ENCODE data around the gene PPP2R5C.

DNA sequence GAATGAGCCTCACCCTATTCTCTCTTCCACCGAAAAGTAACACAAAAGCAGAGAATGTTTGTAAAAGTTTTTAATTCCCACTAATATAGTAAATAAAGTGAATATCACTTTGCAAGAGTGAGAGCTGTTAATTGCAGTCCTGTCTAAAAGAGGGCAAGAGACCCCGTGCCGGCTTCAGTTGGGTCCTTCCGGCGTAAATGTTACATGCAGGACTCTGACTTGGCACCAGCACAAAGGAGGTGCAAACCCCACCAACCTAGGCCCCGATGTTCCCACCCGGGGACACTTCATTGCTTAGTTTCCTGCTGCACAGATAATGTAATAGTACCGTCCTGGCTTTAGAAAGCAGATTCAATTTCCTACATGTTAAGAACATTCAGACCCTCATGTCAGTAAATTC is 136.9 kb downstream of the PPP2R5C start:
- TF ChIP-seq POLR2A (IDR thresholded peaks at IDR 0.05; ENCODE audit: low read depth, low read length) (no peak), TAF1 (IDR thresholded peaks at IDR 0.05; ENCODE audit: low read depth, low read length) (no peak), POLR2AphosphoS5 (IDR thresholded peaks at IDR 0.05; ENCODE audit: low read depth, low read length) (no peak), POU2F2 (IDR thresholded peaks at IDR 0.05; ENCODE audit: low read depth, low read length) (no peak), SPI1 (IDR thresholded peaks at IDR 0.05; ENCODE audit: low read depth, low read length) (no peak), PAX5 (IDR thresholded peaks at IDR 0.05; ENCODE audit: insufficient read depth, low read length, severe bottlenecking) (no peak)
